HK-2 (cell line): ENCODE data around the gene MKNK1.

ENCODE experiments used
- DNase-seq: peaks from one replicate; pipeline ENCODE4 v3.0.0-alpha.2; 2018; ENCODE audit not compliant: unreplicated experiment

The MKNK1 gene

DNA sequence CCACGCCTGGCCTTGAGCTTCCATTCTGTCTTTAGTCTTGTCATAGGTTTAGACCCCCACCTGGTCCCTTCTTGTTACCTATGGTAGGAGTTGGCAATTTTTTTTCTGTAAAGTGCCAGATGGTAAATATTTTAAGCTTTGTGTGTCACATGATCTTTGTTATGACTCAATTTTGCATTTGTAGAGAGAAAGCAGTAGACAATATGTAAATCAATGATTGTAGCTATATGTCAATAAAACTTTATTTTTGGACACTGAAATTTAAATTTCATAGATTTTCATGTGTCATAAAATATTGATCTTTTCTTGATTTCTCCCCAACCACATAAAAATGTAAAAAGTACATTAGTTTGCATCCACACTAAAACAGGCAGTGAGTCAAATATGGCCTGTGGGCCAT is 8.0 kb downstream of the MKNK1 start:
- DNase-seq: no peak

GRCh38 chr1:46595127-46595526 is 8.9 kb downstream of the MKNK1 start:
- no peak for DNase-seq

GRCh38 chr1:46594063-46594462 is 10.0 kb downstream of the MKNK1 start:
- no peak for DNase-seq

DNA sequence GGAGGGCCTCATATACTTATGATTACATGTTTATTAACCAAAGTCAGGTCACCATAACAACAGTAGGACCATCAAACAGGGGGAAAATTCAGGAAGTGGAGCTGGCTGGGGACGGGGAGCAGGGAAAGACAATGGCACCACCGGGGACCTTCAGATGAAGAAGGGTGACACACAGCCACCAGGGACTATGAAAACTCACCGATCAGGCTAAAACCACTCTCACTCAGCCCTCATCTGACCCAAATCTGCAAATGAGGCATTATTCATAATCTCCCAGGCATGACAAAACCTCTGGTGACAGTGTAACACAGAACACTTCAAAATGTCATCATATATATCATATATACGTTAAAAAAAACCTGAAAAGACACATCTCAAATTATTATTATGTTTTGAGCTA is 11.2 kb downstream of the MKNK1 start:
- no peak for DNase-seq

DNA sequence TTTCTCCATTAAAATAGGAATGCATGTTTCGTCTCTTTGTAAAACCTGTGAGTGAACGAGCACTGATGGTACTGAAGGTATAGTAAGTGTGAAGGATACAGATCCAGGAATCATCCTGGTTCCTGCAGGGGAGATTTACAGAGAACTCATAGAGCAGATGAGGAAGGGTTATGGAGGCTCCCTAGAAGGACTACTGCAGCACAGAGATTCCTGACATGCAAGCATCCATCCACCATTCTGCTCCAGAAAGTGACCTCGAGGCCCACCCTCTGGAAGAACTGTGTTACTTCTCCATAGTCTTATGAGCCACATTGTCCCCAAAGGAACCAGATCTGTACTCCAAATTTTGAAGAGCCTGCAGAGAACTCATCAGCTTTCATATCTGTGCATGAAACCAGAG is 14.5 kb downstream of the MKNK1 start:
- DNase-seq: no peak

- no peak for DNase-seq
Measured at GRCh38 chr1:46587069-46587468, 17.0 kb downstream of the MKNK1 start.

DNA sequence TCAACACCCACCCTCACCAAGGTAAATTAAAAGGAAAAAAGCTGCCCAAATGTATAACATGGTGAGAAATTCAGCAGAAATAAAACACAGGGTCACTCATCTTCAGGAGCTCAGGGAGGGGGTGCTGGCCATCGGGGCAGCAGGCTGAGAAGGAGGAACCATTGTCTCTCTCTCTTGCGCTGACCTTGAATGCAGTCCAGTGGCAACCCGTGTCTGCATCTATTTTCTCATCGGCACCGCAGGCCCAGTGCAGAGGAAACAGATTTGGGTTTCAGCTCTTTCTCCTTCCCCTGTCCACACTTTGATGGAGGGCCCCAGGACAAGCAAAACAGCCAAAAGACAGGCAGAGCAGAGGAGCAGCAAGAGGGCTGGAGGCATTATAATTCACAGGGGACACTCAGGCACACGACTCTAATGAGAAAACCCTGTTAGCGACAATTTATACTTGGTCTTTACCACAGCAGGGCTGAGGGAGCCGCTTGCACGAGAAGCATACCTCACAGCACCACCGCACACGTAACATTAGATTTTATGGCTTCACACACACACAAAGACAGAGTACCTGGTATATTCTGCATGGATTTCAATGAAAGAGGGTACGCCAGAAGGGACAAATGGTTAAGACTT is 18.6 kb downstream of the MKNK1 start:
- DNase-seq: no peak

- no peak for DNase-seq
Measured at GRCh38 chr1:46583494-46583893, 20.6 kb downstream of the MKNK1 start.

- no peak for DNase-seq
Measured at GRCh38 chr1:46582972-46583371, 21.1 kb downstream of the MKNK1 start.

- no peak for DNase-seq
Measured at GRCh38 chr1:46581681-46582455, 22.2 kb downstream of the MKNK1 start.

DNA sequence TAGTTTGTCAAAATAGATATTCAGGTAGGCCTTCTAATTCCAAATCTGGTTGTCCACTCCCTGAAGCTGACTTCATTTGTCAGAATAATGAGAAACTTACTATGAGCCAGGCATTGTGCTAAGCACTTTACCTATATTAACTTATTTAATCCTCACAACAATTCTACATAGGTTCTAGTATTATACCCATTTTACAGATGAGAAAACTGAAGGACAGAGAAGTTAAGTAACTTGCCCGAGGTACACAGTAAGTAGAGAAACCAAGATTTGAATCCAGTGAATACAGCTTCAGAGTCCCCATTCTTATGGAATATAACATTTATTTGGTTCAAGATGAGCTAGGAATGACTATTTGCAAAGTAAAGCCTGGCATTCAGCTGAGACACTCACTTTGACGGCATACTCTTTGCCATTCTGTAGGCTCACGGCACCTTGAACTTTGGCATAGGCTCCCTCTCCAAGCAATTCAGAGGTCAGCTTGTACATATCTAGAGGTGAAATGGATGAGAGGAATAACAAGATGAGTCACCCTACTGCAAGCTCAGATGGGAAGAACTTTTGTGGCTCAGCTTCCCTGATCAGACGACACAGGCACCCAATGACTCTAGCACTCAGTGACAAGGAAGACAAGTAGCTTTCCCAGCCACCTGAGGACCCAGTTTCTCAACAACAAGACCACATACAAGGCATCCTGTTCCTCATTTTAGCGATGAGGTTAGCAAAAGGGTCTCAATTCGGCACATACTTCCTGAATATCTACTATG is 23.7 kb downstream of the MKNK1 start:
- DNase-seq: no peak

DNA sequence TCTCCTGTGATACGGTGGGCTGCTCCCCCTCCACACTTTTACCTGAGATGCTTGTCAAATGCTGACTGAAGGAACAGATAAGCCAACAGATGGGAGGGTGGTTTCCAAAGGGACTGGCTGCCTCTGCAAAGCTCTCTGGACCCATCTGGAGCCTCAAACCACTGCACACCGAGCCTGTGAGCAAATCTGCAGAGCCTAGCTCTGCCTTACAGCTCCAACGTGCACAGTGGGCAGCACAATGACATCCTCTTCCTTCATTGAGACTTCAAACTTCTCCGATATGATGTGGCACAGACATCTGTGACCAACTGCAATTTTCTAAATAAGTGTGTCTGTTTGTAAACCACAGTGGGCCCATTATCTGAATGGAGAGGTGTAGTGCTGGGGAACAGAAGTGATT is 26.4 kb downstream of the MKNK1 start:
- DNase-seq: no peak

DNA sequence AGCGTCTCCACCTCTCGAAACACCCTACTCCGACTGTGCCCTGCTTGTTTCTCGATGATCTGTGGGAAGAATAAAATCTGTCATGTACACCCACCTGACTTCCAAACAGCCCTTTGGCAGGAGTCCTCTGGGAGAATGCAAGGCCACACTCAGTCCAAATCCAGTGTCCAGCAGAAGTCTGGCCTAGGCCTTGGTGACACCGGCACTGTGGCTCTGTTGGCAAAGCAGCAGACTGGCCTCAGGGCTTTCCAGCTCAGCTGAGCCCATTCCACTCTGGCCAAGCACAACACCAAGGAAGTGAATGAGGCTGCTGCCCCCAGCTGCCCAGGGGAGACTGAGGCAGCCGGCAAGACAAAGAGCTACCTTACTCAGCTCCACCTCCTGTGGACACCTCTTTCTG is 27.5 kb downstream of the MKNK1 start:
- no peak for DNase-seq

GRCh38 chr1:46575778-46576177 is 28.3 kb downstream of the MKNK1 start:
- DNase-seq: no peak

DNA sequence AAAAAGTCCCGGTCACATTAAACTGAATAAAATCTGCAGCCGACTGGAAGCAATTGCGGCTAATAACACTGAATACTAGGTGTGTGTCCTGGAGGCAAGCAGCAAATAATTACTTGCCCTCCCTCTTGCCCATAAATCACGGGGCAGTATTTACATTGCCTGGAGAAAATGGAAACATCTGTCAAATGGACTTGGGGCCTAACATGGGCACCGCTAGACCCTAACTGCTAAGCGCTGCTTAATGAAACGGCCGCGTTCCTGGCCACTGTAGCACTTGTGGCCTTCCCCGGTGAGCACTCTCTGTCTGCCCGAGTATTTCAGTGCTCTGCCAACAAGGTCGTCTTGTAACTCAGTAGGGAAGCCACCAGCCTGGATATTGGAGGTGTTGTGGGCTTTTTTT is 28.8 kb downstream of the MKNK1 start:
- DNase-seq: no peak

GRCh38 chr1:46571691-46572225 is 32.3 kb downstream of the MKNK1 start:
- no peak for DNase-seq

GRCh38 chr1:46569884-46570725 is 34.0 kb downstream of the MKNK1 start:
- no peak for DNase-seq

DNA sequence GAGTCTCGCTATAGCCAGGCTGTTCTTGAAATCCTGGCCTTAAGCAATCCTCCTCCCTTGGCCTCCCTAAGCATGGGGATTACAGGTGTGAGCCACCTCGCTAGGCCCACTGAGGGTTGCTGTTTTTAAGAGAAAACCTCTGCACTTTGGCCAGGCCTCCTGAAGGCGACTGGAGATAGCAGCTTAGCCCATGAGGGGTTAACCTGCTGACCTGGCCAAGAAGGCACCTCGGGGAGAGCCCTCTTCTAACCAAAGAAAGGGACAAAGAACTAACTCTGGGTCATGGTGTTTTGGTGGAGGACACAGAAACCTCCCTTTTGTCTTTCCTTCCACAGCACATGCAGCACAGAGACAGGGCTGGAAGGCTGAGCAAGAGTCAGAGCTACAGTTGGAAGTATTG is 35.0 kb downstream of the MKNK1 start:
- no peak for DNase-seq

DNA sequence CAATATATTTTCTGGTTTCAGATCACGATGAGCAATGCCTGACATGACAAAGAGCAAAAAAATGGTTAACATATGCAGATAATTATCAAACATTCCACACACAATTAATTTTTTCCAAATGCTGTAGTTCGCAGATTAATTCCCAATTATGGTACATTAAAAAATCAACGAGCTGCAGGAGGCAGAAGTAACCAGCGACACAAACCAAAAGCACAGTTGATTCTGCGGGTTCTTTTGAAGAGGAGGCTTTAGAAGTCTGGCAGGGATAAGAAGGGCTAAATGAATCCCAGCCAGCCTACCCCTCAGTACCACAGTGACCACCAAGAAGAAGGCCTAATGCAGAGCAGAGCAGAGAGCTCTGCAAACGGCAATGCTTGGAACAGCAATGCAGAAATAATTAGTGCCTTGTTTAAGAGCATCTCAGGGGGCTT is 35.6 kb downstream of the MKNK1 start:
- DNase-seq: no peak

GRCh38 chr1:46563341-46563740 is 40.7 kb downstream of the MKNK1 start:
- no peak for DNase-seq

GRCh38 chr1:46562498-46562897 is 41.6 kb downstream of the MKNK1 start:
- DNase-seq: no peak

DNA sequence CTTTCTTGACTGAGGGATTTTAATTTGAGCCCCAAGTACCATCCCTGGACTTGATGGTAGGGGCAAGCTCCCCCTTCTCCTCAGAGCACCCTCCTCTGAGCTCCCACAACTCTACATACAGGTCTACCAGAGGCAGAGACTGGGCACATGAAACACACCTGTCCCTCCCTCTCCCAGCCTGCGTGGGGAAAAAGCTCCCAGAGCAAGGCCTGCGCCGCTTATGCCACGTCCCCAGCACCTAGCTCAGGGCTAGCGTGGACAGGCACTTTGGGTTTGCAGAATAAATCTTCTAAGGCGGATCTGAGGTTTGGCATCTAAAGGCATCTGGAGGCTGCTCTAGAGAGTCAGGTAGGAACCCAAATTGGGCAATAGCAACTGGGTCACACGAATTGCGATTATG is 45.1 kb downstream of the MKNK1 start:
- no peak for DNase-seq
